HepG2 (cell line): ENCODE data around the gene ANKRD7. TPM values are rescaled to one million over a fixed set of nuclear protein-coding genes. Genes with fewer than 3 reads are reported as not detected.

Experiments used
- ARNTL ChIP-seq: sonication (generic); formaldehyde crosslinking; IDR thresholded peaks from 2 replicates; pipeline ENCODE4 v1.4.0; 2020; ENCODE audit warnings: mild to moderate bottlenecking, missing genetic modification reagents
- KLF9 ChIP-seq: IDR thresholded peaks from 2 replicates; pipeline ENCODE4 v1.6.1; 2016; ENCODE audit warnings: low read depth
- TCF7L2 ChIP-seq: IDR thresholded peaks from 2 replicates; pipeline ENCODE4 v1.6.1; 2011; ENCODE audit warnings: mild to moderate bottlenecking, low read depth, low read length, moderate library complexity
- ZNF431 ChIP-seq: sonication (generic); formaldehyde crosslinking; IDR thresholded peaks from 2 replicates; pipeline ENCODE4 v1.9.0; 2022; ENCODE audit warnings: missing genetic modification reagents, low read depth, mild to moderate bottlenecking, borderline replicate concordance
- ZNF737 ChIP-seq: sonication (generic); formaldehyde crosslinking; IDR thresholded peaks from 2 replicates; pipeline ENCODE4 v1.5.0; 2020; ENCODE audit warnings: missing genetic modification reagents, mild to moderate bottlenecking, borderline replicate concordance
- ZNF788 ChIP-seq: sonication (generic); formaldehyde crosslinking; IDR thresholded peaks from 2 replicates; pipeline ENCODE4 v1.5.0; 2020; ENCODE audit warnings: mild to moderate bottlenecking, missing genetic modification reagents, borderline replicate concordance
- polyA plus RNA-seq, 8 experiments: library from polyadenylated mRNA; depleted of rRNA in 3 of 8; stranded (reverse) in 7 of 8; unstranded in 1 of 8; fragments of >200 nt; fragmentation: Illumina TruSeq in 4 of 8; extraction: Trizol in 4 of 8; gene quantifications; 2 replicates each; pipeline versions ENCODE4 v1.2.1 to v1.2.3, GENCODE V29; 2011 to 2016; ENCODE audit warnings: low read depth in 4 of 8, missing spikeins in 1 of 8, mixed read lengths in 1 of 8; ENCODE audit not compliant: insufficient read depth in 1 of 8
- total RNA-seq, 5 experiments: library from RNA; depleted of rRNA; stranded (reverse); fragments of >200 nt; fragmentation: Illumina TruSeq; extraction: Trizol; gene quantifications; 2 replicates each; pipeline ENCODE4 v1.2.3, GENCODE V29; 2016; ENCODE audit warnings: low read depth in 1 of 5
- TF ChIP-seq, protein P1 (sequence below): sonication (generic); formaldehyde crosslinking; IDR thresholded peaks from 2 replicates; pipeline ENCODE4 v1.4.0; 2020; ENCODE audit warnings: missing genetic modification reagents
- TF ChIP-seq, protein P2 (sequence below): IDR thresholded peaks from 2 replicates; pipeline ENCODE4 v1.6.1; 2016; ENCODE audit warnings: missing genetic modification reagents, missing compliant biosample characterization
- TF ChIP-seq, protein P3 (sequence below): sonication (generic); formaldehyde crosslinking; IDR thresholded peaks from 2 replicates; pipeline ENCODE4 v1.5.1; 2020; ENCODE audit warnings: missing genetic modification reagents, mild to moderate bottlenecking, borderline replicate concordance

ANKRD7 gene
- total and polyA plus RNA-seq, 2 of the 13 experiments (the other 11 are each of a cell fraction or from before 2014, with no cell fraction given), result not detected

DNA sequence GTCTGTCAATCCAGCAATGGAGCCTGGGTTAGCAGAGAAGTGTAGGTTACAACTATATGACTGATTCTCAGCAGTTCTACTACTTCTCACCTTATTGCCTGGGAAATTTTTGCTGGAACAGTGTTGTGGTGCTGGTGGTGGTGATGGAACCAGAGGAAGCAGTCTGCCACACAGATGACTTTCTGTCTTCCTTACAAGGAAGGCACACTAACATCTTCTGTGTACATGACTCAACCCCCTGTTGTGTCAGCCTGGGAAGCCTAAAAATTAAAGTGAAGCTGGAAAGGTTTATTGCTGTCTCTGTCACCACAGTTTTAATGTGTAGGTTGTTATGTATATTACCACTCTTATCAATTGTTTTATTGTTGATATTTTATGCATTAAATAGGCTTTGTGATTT lies 40.3 kb downstream of the ANKRD7 start (continued):
- TF ChIP-seq, protein P1, sequence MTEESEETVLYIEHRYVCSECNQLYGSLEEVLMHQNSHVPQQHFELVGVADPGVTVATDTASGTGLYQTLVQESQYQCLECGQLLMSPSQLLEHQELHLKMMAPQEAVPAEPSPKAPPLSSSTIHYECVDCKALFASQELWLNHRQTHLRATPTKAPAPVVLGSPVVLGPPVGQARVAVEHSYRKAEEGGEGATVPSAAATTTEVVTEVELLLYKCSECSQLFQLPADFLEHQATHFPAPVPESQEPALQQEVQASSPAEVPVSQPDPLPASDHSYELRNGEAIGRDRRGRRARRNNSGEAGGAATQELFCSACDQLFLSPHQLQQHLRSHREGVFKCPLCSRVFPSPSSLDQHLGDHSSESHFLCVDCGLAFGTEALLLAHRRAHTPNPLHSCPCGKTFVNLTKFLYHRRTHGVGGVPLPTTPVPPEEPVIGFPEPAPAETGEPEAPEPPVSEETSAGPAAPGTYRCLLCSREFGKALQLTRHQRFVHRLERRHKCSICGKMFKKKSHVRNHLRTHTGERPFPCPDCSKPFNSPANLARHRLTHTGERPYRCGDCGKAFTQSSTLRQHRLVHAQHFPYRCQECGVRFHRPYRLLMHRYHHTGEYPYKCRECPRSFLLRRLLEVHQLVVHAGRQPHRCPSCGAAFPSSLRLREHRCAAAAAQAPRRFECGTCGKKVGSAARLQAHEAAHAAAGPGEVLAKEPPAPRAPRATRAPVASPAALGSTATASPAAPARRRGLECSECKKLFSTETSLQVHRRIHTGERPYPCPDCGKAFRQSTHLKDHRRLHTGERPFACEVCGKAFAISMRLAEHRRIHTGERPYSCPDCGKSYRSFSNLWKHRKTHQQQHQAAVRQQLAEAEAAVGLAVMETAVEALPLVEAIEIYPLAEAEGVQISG (CRISPR knock-in tag), result no peak
- TF ChIP-seq, protein P2, sequence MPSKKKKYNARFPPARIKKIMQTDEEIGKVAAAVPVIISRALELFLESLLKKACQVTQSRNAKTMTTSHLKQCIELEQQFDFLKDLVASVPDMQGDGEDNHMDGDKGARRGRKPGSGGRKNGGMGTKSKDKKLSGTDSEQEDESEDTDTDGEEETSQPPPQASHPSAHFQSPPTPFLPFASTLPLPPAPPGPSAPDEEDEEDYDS, result no peak
- TF ChIP-seq KLF9 (CRISPR knock-in tag), result no peak
- TF ChIP-seq ZNF788 (CRISPR knock-in tag), result no peak
- no peak for TF ChIP-seq ZNF737 (CRISPR knock-in tag)
- no peak for TF ChIP-seq ARNTL (CRISPR knock-in tag)
- TF ChIP-seq TCF7L2, result no peak
- TF ChIP-seq, protein P3, sequence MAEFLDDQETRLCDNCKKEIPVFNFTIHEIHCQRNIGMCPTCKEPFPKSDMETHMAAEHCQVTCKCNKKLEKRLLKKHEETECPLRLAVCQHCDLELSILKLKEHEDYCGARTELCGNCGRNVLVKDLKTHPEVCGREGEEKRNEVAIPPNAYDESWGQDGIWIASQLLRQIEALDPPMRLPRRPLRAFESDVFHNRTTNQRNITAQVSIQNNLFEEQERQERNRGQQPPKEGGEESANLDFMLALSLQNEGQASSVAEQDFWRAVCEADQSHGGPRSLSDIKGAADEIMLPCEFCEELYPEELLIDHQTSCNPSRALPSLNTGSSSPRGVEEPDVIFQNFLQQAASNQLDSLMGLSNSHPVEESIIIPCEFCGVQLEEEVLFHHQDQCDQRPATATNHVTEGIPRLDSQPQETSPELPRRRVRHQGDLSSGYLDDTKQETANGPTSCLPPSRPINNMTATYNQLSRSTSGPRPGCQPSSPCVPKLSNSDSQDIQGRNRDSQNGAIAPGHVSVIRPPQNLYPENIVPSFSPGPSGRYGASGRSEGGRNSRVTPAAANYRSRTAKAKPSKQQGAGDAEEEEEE (CRISPR knock-in tag), result no peak
- no peak for TF ChIP-seq ZNF431
- TF ChIP-seq, all 625 proteins: peak for 0
